ENCODE measurements around the gene IL22RA2. TPM values are rescaled to one million over a fixed set of nuclear protein-coding genes. Genes with fewer than 3 reads are reported as not detected.

Gene IL22RA2
- total RNA-seq, 1 donor from 2014 or later = not detected

GRCh38 chr6:137201006-137201405, 27.6 kb upstream of the IL22RA2 start:
- Mint-ChIP-seq H3K27ac (peak overlapping the region; percentile 30), H3K4me3 (no peak overlapping the region), H3K4me1 (peaks cover 37% of the 10 kb centered on the region), H3K27me3 (no peaks in the 10 kb centered on the region), H3K9me3 (no peaks in the 10 kb centered on the region), H3K36me3 (ENCODE audit: low read depth) (peaks cover 74% of the 10 kb centered on the region)
- TF ChIP-seq CTCF (IDR thresholded peaks at IDR 0.05) = no peak
- DNase-seq (no peak), ATAC-seq (ENCODE audit: low read depth) (no peak)
- intact Hi-C loops (cut with micrococcal nuclease) = no loop called here
- CTCF ChIA-PET = interaction anchor here (0.8 to 2.4 kb wide), 4 partner anchors 35 to 113 kb away, joined by 3 to 34 read pairs (median 8); no protein-coding TSS in a partner anchor
- POLR2A ChIA-PET = interaction anchor here (1.5 kb wide), 1 partner anchor 61 kb away, joined by 3 read pairs; no protein-coding TSS in a partner anchor

DNA sequence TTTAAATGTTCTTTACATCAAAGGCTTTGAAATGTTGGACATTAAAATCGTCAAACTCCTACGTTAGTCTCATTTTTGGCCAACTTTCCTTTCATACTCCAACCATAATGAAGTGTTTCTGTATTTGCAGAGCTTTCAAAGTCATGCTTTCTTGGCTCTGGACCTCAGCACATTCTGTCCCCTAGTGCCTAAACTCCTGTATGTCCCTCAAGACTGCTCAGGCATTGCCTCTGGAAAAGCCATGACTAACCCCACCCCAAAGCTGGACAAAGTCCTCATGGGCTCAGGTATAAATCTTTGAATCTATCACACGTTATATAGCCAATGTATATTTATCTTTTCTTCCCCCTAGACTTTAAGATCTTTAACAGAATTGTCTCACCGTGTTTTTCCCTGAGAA, 26.8 kb upstream of the IL22RA2 start:
- ChIA-PET POLR2A (no interaction called here), CTCF (interaction anchor here (1.2 to 2.4 kb wide), 3 partner anchors 22 to 105 kb away, joined by 3 to 34 read pairs (median 10); no protein-coding TSS in a partner anchor)
- intact Hi-C loops (cut with micrococcal nuclease) = no loop called here
- Mint-ChIP-seq H3K4me1 (peaks cover 36% of the 10 kb centered on the region), H3K36me3 (ENCODE audit: low read depth) (peaks cover 70% of the 10 kb centered on the region), H3K27me3 (no peaks in the 10 kb centered on the region), H3K27ac (no peak overlapping the region), H3K4me3 (no peak overlapping the region), H3K9me3 (no peaks in the 10 kb centered on the region)
- TF ChIP-seq CTCF (IDR thresholded peaks at IDR 0.05) = no peak
- ATAC-seq (ENCODE audit: low read depth) (no peak), DNase-seq (no peak)

- peaks cover 47% of the 10 kb centered on the region for H3K36me3 Mint-ChIP-seq (ENCODE audit: low read depth)
- peak overlapping the region; percentile 64 for H3K27ac Mint-ChIP-seq
- CTCF ChIA-PET = interaction anchor here (1.3 kb wide), 1 partner anchor 104 kb away, joined by 7 read pairs; no protein-coding TSS in a partner anchor
- intact Hi-C loops (cut with micrococcal nuclease) = loop anchor here (2.0 kb wide), 1 partner anchor 15 kb away; no protein-coding TSS in a partner anchor
- no peaks in the 10 kb centered on the region for H3K9me3 Mint-ChIP-seq
- POLR2A ChIA-PET = interaction anchor here (1.3 kb wide), 1 partner anchor 95 kb away, joined by 3 read pairs; no protein-coding TSS in a partner anchor
- H3K27me3 Mint-ChIP-seq = no peaks in the 10 kb centered on the region
- DNase-seq = no peak
- H3K4me3 Mint-ChIP-seq = no peak overlapping the region
- H3K4me1 Mint-ChIP-seq = peaks cover 29% of the 10 kb centered on the region
- TF ChIP-seq CTCF (IDR thresholded peaks at IDR 0.05) = no peak
- peak; percentile 21 for ATAC-seq (ENCODE audit: low read depth)
These were observed 24.5 kb upstream of the IL22RA2 start for GRCh38 chr6:137197684-137198645.

DNA sequence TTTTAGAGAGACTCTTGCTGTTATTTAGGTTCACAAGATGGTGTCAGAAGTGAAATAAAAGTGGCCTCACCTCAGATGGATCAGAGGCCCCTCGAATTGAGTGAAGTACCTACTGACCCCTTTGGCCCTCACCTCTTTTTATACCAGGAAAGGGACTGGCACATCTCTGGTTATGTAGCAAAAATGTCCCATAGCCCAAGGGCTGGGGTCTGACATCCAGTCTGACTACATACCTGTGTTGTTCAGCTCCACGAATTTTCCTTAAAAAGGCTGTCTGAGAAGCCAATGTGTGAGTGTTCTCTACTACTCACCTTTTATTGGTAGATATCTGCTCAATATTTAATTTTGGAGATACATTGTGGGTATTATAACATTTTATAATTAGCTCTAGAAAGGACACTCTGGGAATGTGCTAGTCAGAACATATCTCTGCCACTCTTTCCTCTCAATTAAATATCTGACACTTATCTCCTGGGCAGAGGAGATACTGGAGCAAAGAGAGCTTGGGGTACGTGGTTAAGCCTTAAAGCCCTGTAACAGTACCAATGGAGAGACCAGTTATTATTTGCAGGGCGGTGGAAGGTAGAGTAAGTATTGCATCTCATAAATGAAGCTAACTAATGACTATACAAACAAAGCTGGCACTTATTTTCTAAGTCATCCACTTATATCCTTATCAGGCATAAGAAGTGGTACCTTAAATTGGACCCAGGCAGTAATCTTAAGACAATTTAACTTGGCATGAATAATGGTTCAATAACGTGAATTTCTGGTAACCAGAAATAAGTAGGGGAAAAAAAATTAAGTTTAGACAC, 20.0 kb upstream of the IL22RA2 start:
- peaks cover 3% of the 10 kb centered on the region for H3K9me3 Mint-ChIP-seq
- peaks cover 22% of the 10 kb centered on the region for H3K36me3 Mint-ChIP-seq (ENCODE audit: low read depth)
- no peak for DNase-seq
- intact Hi-C loops (cut with micrococcal nuclease) = no loop called here
- no peak for TF ChIP-seq CTCF (IDR thresholded peaks at IDR 0.05)
- ChIA-PET POLR2A (interaction anchor here (0.5 kb wide), 1 partner anchor 87 kb away, joined by 4 read pairs; no protein-coding TSS in a partner anchor), CTCF (interaction anchor here (1.0 kb wide), 1 partner anchor 99 kb away, joined by 5 read pairs; no protein-coding TSS in a partner anchor)
- no peak for ATAC-seq (ENCODE audit: low read depth)
- no peak overlapping the region for H3K27ac Mint-ChIP-seq
- peaks cover 22% of the 10 kb centered on the region for H3K4me1 Mint-ChIP-seq
- no peaks in the 10 kb centered on the region for H3K27me3 Mint-ChIP-seq
- H3K4me3 Mint-ChIP-seq = no peak overlapping the region

All from activated B cell treated with CpG ODN at 0.5 μM for 24 hours (primary cell).